Measurements from ENCODE around the gene RAD9A.

Gene RAD9A

GRCh38 chr11:67389477-67389876 is 2.3 kb upstream of the RAD9A start:
- peak; percentile 65 for DNase-seq (ENCODE audit: extremely low spot score)
- ChIA-PET CTCF (interaction anchor here (0.6 to 1.3 kb wide), 4 partner anchors 12 to 32 kb away, joined by 3 to 5 read pairs (median 4); no protein-coding TSS in a partner anchor), POLR2A (interaction anchor here (0.6 to 1.6 kb wide), 3 partner anchors 8 to 20 kb away, joined by 3 read pairs; partner anchors contain the start of gene PPP1CA)
- TF ChIP-seq NFRKB (IDR thresholded peaks at IDR 0.05) (no peak), CTBP1 (IDR thresholded peaks at IDR 0.05; ENCODE audit: borderline replicate concordance) (no peak), ARNT (IDR thresholded peaks at IDR 0.05) (no peak), LEF1 (IDR thresholded peaks at IDR 0.05; ENCODE audit: borderline replicate concordance) (no peak), FOXM1 (IDR thresholded peaks at IDR 0.05; ENCODE audit: borderline replicate concordance) (no peak), SP1 (IDR thresholded peaks at IDR 0.05) (no peak), L3MBTL2 (conservative IDR thresholded peaks at IDR 0.05) (no peak), PKNOX1 (IDR thresholded peaks at IDR 0.05) (no peak), ELF4 (IDR thresholded peaks at IDR 0.05) (no peak), FOXK2 (IDR thresholded peaks at IDR 0.05) (no peak), HDGF (IDR thresholded peaks at IDR 0.05; ENCODE audit: borderline replicate concordance) (no peak)

- ChIA-PET CTCF (interaction anchor here (2.0 kb wide), 1 partner anchor 8 kb away, joined by 8 read pairs; no protein-coding TSS in a partner anchor), POLR2A (interaction anchor here (1.3 to 2.7 kb wide), 6 partner anchors 9 to 53 kb away, joined by 3 to 50 read pairs (median 8); partner anchors contain the start of genes PPP1CA and RPS6KB2)
- DNase-seq (ENCODE audit: extremely low spot score) = no peak
- TF ChIP-seq FOXK2 (IDR thresholded peaks at IDR 0.05) (no peak), LEF1 (IDR thresholded peaks at IDR 0.05; ENCODE audit: borderline replicate concordance) (no peak), CTBP1 (IDR thresholded peaks at IDR 0.05; ENCODE audit: borderline replicate concordance) (no peak), FOXA1 (IDR thresholded peaks at IDR 0.05) (no peak), BHLHE40 (IDR thresholded peaks at IDR 0.05; ENCODE audit: borderline replicate concordance) (no peak), SUZ12 (IDR thresholded peaks at IDR 0.05) (no peak), ARNT (IDR thresholded peaks at IDR 0.05) (no peak), NFRKB (IDR thresholded peaks at IDR 0.05) (no peak)
These were observed 861 bp upstream of the RAD9A start for GRCh38 chr11:67390947-67391303.

- CTCF ChIA-PET = interaction anchor here (0.9 to 2.0 kb wide), 3 partner anchors 9 to 11 kb away, joined by 4 to 8 read pairs (median 7); partner anchors contain the start of gene PPP1CA
- DNase-seq (ENCODE audit: extremely low spot score) = no peak
- POLR2A ChIA-PET = interaction anchor here (0.6 to 2.7 kb wide), 22 partner anchors 9 to 126 kb away, joined by 3 to 50 read pairs (median 4); partner anchors contain the start of genes AIP, PITPNM1, PPP1CA and RPS6KB2
- TF ChIP-seq FOXK2 (IDR thresholded peaks at IDR 0.05) (no peak), LEF1 (IDR thresholded peaks at IDR 0.05; ENCODE audit: borderline replicate concordance) (no peak), FOXA1 (IDR thresholded peaks at IDR 0.05) (no peak), BHLHE40 (IDR thresholded peaks at IDR 0.05; ENCODE audit: borderline replicate concordance) (no peak), FOXM1 (IDR thresholded peaks at IDR 0.05; ENCODE audit: borderline replicate concordance) (no peak), PKNOX1 (IDR thresholded peaks at IDR 0.05) (no peak)
These were observed 463 bp downstream of the RAD9A start for GRCh38 chr11:67392183-67392715.

- TF ChIP-seq ZNF384 (IDR thresholded peaks at IDR 0.05) (no peak), NFRKB (IDR thresholded peaks at IDR 0.05) (no peak), PKNOX1 (IDR thresholded peaks at IDR 0.05) (no peak), ARNT (IDR thresholded peaks at IDR 0.05) (no peak), TARDBP (IDR thresholded peaks at IDR 0.05) (no peak)
- CTCF ChIA-PET = no interaction called here
- no peak for DNase-seq (ENCODE audit: extremely low spot score)
- POLR2A ChIA-PET = no interaction called here
These were observed 1.7 kb downstream of the RAD9A start for GRCh38 chr11:67393437-67393836.

GRCh38 chr11:67393990-67394389 is 2.2 kb downstream of the RAD9A start:
- ChIA-PET POLR2A (no interaction called here), CTCF (no interaction called here)
- TF ChIP-seq FOXK2 (IDR thresholded peaks at IDR 0.05) = no peak
- TF ChIP-seq SP1 (IDR thresholded peaks at IDR 0.05) = no peak
- no peak for TF ChIP-seq FOXM1 (IDR thresholded peaks at IDR 0.05; ENCODE audit: borderline replicate concordance)
- no peak for TF ChIP-seq SUZ12 (IDR thresholded peaks at IDR 0.05)
- TF ChIP-seq HDGF (IDR thresholded peaks at IDR 0.05; ENCODE audit: borderline replicate concordance) = no peak
- no peak for TF ChIP-seq PKNOX1 (IDR thresholded peaks at IDR 0.05)
- no peak for TF ChIP-seq TARDBP (IDR thresholded peaks at IDR 0.05)
- TF ChIP-seq L3MBTL2 (conservative IDR thresholded peaks at IDR 0.05) = no peak
- DNase-seq (ENCODE audit: extremely low spot score) = no peak

- POLR2A ChIA-PET = interaction anchor here (1.1 to 1.4 kb wide), 2 partner anchors 25 to 73 kb away, joined by 3 to 4 read pairs; no protein-coding TSS in a partner anchor
- no peak for DNase-seq (ENCODE audit: extremely low spot score)
- no peak for TF ChIP-seq HDGF (IDR thresholded peaks at IDR 0.05; ENCODE audit: borderline replicate concordance)
- TF ChIP-seq FOXK2 (IDR thresholded peaks at IDR 0.05) = no peak
- TF ChIP-seq ELF4 (IDR thresholded peaks at IDR 0.05) = no peak
- TF ChIP-seq LEF1 (IDR thresholded peaks at IDR 0.05; ENCODE audit: borderline replicate concordance) = no peak
- TF ChIP-seq PKNOX1 (IDR thresholded peaks at IDR 0.05) = no peak
- no peak for TF ChIP-seq SP1 (IDR thresholded peaks at IDR 0.05)
- TF ChIP-seq ARNT (IDR thresholded peaks at IDR 0.05) = no peak
- no peak for TF ChIP-seq TARDBP (IDR thresholded peaks at IDR 0.05)
- no peak for TF ChIP-seq SUZ12 (IDR thresholded peaks at IDR 0.05)
- TF ChIP-seq NFRKB (IDR thresholded peaks at IDR 0.05) = no peak
- no peak for TF ChIP-seq FOXA1 (IDR thresholded peaks at IDR 0.05)
- TF ChIP-seq FOXM1 (IDR thresholded peaks at IDR 0.05; ENCODE audit: borderline replicate concordance) = no peak
- TF ChIP-seq L3MBTL2 (conservative IDR thresholded peaks at IDR 0.05) = no peak
- CTCF ChIA-PET = interaction anchor here (0.6 kb wide), 1 partner anchor 101 kb away, joined by 4 read pairs; no protein-coding TSS in a partner anchor
These were observed 3.9 kb downstream of the RAD9A start for GRCh38 chr11:67395555-67396258.

Data from HEK293T (cell line).